ENCODE measurements around the gene KCND2.

The KCND2 gene

GRCh38 chr7:120307991-120308545 lies 35.1 kb downstream of the KCND2 start:
- H3K4me3 ChIP-seq (ENCODE audit: low read depth, low read length), result no peak overlapping the region

DNA sequence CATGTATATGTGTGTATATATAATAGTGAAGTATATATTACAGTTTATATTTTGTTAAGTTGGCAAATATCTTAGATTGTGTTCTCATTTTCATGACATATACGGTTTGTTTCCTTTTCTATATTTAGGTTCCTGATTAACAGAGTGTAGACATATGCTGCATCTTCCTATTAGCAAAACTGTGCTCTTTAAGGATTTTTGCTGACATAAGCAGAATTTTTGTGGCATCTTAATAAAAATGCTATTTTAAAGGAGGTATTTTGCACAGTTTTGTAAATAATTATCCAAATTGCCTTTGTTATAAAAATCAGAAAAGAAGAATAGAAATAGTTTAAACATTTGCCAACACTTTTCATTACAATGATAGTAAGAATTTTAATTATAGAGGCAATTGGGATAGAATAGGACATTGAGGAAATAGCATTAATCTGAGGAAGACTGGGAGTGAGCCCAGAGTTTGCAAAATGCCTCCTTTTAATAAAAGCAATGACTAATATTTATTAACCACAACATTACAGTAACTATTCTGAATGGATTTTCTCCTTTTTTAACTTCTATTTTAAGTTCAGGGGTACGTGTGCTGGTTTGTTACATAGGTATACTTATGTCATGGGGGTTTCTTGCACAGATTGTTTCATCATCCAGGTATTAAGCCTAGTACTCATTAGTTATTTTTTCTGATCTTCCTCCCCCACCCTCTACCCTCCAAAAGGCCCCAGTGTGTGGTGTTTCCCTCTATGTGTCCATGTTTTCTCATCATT lies 38.2 kb downstream of the KCND2 start:
- H3K4me3 ChIP-seq (ENCODE audit: low read depth, low read length), result no peak overlapping the region

GRCh38 chr7:120320218-120320961 lies 47.4 kb downstream of the KCND2 start:
- H3K4me3 ChIP-seq (ENCODE audit: low read depth, low read length), result no peak overlapping the region

- no peak overlapping the region for H3K4me3 ChIP-seq (ENCODE audit: low read depth, low read length)
Measured at GRCh38 chr7:120327054-120327453, 54.1 kb downstream of the KCND2 start.

DNA sequence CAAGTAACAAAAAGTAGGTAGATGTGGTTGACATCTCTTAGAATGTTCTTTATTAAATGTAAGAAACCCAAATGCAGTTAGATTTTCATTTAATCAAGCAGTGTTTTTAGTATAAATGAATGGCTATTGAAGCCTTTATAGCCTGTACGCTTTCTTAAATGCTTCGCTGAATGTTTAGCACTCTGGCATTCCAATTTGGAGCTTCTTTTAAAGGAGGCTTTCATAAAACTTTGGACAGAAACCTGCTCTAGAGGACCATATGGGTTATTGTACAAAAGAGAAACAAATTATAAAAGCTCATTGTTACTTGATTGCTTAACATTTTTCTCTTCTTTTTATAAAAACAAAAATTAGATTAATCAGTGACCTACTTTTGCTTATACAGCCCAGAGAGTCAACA lies 59.5 kb downstream of the KCND2 start:
- no peak overlapping the region for H3K4me3 ChIP-seq (ENCODE audit: low read depth, low read length)

GRCh38 chr7:120334475-120334874 lies 61.5 kb downstream of the KCND2 start:
- H3K4me3 ChIP-seq (ENCODE audit: low read depth, low read length), result no peak overlapping the region

- no peak overlapping the region for H3K4me3 ChIP-seq (ENCODE audit: low read depth, low read length)
Measured at GRCh38 chr7:120337308-120337907, 64.4 kb downstream of the KCND2 start.

DNA sequence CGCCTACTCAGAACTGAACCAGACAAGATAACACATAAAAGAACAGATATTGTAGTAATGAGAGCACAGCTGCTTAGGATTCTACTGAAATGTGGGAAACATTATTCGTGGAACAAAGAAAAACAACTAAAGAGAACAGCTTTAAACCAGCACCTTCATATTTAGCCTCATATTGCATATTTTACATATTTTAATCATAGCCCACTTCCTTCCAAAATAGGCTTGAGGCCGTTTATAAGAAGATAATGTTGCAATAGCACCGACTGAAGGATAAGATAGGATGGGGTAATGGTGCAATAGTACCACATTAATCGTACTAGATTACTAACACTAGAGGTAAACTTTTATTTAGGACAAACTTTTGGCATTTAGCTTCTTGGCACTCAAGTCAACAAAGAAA lies 71.3 kb downstream of the KCND2 start:
- no peak overlapping the region for H3K4me3 ChIP-seq (ENCODE audit: low read depth, low read length)

GRCh38 chr7:120353171-120353570 lies 80.2 kb downstream of the KCND2 start:
- H3K4me3 ChIP-seq (ENCODE audit: low read depth, low read length), result no peak overlapping the region

- H3K4me3 ChIP-seq (ENCODE audit: low read depth, low read length), result no peak overlapping the region
Measured at GRCh38 chr7:120360918-120361317, 87.9 kb downstream of the KCND2 start.

GRCh38 chr7:120363414-120363813 lies 90.4 kb downstream of the KCND2 start:
- H3K4me3 ChIP-seq (ENCODE audit: low read depth, low read length), result no peak overlapping the region

DNA sequence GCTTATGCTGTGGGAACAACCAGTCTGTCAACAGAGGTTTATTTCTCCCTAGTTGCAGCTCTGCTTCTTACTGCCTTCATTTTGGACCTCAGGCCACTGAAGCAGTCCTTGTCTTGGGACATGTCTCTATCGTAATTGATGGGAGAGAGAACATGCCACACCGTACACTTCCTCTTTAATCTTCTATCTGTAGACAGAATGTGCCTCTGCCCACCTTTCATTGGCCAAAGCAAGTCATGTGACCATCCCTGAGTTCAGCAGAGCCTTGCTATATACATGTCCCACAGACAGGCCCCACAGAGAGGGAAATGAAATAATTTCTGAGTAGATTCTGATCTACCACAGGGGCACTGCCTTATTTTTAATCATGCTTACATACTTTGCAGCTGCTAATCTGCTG lies 98.0 kb downstream of the KCND2 start:
- no peak overlapping the region for H3K4me3 ChIP-seq (ENCODE audit: low read depth, low read length)

- H3K4me3 ChIP-seq (ENCODE audit: low read depth, low read length), result no peak overlapping the region
Measured at GRCh38 chr7:120373174-120373573, 100.2 kb downstream of the KCND2 start.

GRCh38 chr7:120394595-120394994 lies 121.6 kb downstream of the KCND2 start:
- no peak overlapping the region for H3K4me3 ChIP-seq (ENCODE audit: low read depth, low read length)

- no peak overlapping the region for H3K4me3 ChIP-seq (ENCODE audit: low read depth, low read length)
Measured at GRCh38 chr7:120395526-120396019, 122.6 kb downstream of the KCND2 start.

GRCh38 chr7:120398284-120399000 lies 125.5 kb downstream of the KCND2 start:
- H3K4me3 ChIP-seq (ENCODE audit: low read depth, low read length), result no peak overlapping the region

DNA sequence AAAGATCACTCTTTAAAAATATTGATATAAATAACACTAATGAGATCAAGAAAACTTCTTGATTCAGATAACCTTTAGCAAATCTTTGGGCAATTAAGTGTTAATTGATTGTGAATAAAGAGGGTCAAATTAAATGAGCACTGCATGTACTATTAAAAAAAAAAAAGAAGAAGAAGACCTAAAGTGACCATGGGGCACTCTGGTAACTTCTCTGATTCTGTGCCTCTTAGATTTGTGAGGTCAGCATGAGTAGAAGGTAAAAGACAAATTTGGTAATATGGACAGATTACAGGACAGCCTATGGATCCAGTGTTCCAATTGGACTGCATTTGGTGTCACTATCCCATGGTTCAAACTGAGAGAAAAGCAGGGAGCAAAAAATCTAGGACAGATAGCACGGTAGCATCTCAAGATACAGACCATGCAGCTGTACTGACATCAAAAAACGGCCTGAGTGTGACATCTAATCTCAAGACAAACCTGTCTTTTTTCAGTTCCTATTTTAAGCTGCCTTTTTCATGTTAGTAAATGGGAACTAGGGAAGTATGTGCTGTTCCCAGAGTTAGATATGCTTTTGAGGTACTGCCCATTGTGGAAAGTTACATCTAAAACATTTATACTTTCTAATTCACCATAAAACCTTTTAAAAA lies 128.0 kb downstream of the KCND2 start:
- no peak overlapping the region for H3K4me3 ChIP-seq (ENCODE audit: low read depth, low read length)

GRCh38 chr7:120402079-120402767 lies 129.2 kb downstream of the KCND2 start:
- no peak overlapping the region for H3K4me3 ChIP-seq (ENCODE audit: low read depth, low read length)

DNA sequence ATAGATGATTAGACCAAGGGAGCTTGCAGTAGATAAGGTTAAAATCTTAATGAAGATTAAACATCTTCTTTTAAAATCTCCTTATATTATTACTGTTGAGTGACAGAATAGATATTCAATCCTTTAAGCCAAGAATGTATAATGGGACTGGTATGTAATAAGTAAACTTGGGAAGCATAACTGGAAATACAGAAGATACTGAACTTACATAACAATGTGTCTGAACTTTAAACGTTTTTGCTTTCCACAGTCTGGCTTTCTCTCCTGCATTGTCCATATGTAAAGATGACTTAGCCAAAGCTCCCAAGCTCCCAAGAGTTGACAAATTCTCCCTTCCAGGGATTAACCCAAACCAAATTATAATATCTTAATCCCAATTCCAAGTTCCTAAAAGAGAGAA lies 129.8 kb downstream of the KCND2 start:
- H3K4me3 ChIP-seq (ENCODE audit: low read depth, low read length), result no peak overlapping the region

GRCh38 chr7:120404042-120404441 lies 131.1 kb downstream of the KCND2 start:
- H3K4me3 ChIP-seq (ENCODE audit: low read depth, low read length), result no peak overlapping the region

Measured in iPS-11a (cell line).